ENCODE data around the gene VILL.
A peak's percentile ranks its signal among the peaks of the same experiment; 100 is the strongest.
"Not testable (repeated sequence)": the region's sequence is repeated elsewhere in the genome, so short reads cannot be mapped to it uniquely, and the experiment has no call there.

VILL gene

DNA sequence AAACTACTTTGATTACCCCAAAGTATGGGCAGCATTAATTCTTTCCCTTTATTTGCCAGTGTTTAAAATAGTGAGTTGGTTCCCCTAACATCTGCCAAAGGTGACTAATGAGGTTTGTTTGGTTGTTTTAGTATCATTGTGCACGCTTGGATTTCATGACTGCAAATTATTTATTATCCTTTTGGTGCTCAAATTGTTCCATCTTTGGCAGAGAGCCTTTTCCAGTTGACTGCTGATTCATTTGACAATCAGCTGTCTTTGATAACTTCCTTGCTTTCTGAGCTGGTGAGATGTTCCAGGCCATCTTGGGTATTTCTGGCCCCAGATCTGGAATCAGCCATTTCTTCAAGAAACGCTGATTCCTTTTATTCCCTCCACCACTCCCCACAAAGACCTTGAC lies 57.3 kb downstream of the VILL start:
- no peak for TF ChIP-seq CTCF (IDR thresholded peaks at IDR 0.05; ENCODE audit: borderline replicate concordance, control extremely low read depth, extremely low read depth, insufficient read depth, missing control alignments)
- no peak for DNase-seq (ENCODE audit: low spot score)
- in situ Hi-C loops (cut with MboI; ENCODE audit: low sequenced_read_pairs, unreplicated experiment) = no loop called here

DNA sequence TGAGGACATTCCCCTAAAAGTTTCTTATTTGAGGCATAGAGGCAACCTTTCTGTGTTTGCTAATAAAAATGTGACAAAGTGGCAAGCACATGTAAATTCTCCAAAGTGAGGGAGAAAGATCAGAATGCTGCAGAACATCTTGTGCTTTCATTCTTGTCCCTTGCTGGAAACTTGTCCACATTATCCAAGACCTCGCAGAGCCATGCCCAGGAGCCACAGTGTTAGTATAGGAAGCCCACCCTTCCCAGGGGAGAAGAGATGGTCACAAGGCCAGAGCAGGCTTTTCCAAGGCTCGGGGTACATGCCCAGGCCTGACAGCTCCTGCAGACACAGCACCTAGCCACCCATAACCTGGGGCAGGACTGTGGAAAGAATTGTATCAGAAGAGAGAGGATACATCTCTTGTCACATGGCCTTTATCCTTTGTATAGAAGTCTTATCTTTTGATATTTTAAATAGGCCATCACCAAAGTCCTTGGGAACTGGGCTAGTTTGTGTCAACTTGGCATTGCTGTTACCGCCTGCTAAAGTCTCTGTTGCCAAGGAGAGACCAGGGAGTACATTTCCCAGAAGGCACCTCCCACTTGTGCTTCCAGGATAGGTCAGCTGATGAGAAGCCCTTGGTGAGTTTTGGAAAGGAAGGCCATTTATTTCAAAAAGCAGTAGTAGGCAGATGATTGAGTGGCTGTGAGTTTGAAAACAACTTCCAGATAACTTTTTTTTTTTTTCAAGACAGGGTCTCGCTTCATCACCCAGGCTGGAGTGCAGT lies 59.0 kb downstream of the VILL start:
- TF ChIP-seq CTCF (IDR thresholded peaks at IDR 0.05; ENCODE audit: borderline replicate concordance, control extremely low read depth, extremely low read depth, insufficient read depth, missing control alignments) = no peak
- in situ Hi-C loops (cut with MboI; ENCODE audit: low sequenced_read_pairs, unreplicated experiment) = no loop called here
- no peak for DNase-seq (ENCODE audit: low spot score)

- no peak for TF ChIP-seq CTCF (IDR thresholded peaks at IDR 0.05; ENCODE audit: borderline replicate concordance, control extremely low read depth, extremely low read depth, insufficient read depth, missing control alignments)
- in situ Hi-C loops (cut with MboI; ENCODE audit: low sequenced_read_pairs, unreplicated experiment) = no loop called here
- no peak for DNase-seq (ENCODE audit: low spot score)
These were observed 60.5 kb downstream of the VILL start for GRCh38 chr3:38051131-38051530.

- DNase-seq (ENCODE audit: low spot score); in situ Hi-C loops (cut with MboI; ENCODE audit: low sequenced_read_pairs, unreplicated experiment): not testable (repeated sequence)
These were observed 62.7 kb downstream of the VILL start for GRCh38 chr3:38053286-38053685.

- in situ Hi-C loops (cut with MboI; ENCODE audit: low sequenced_read_pairs, unreplicated experiment); DNase-seq (ENCODE audit: low spot score): not testable (repeated sequence)
These were observed 63.4 kb downstream of the VILL start for GRCh38 chr3:38053813-38054498.

- in situ Hi-C loops (cut with MboI; ENCODE audit: low sequenced_read_pairs, unreplicated experiment) = no loop called here
- TF ChIP-seq CTCF (IDR thresholded peaks at IDR 0.05; ENCODE audit: borderline replicate concordance, control extremely low read depth, extremely low read depth, insufficient read depth, missing control alignments) = no peak
- DNase-seq (ENCODE audit: low spot score) = peak; percentile 69
These were observed 64.0 kb downstream of the VILL start for GRCh38 chr3:38054499-38055001.

All from GM13976 (cell line).